Kidney (tissue), 14 donors: Measurements from ENCODE around the gene RTN4RL2. TPM values are rescaled to one million over a fixed set of nuclear protein-coding genes. Genes with fewer than 3 reads are reported as not detected.

Experiments
- DNase-seq, 5 donors: peaks; one replicate each; pipeline ENCODE4 v3.0.0-alpha.2; 2013 to 2020
- FAIRE-seq: peaks from 2 replicates; lab custom pipeline; 2012; peaks lifted over from hg19 to GRCh38; lab: Jason Lieb, UNC
- H3K27ac ChIP-seq, 2 donors: one replicate each; pipeline ENCODE4 v1.7.0; 2013; ENCODE audit warnings: low read depth in 2 of 2, low read length in 2 of 2, inconsistent platforms in 1 of 2
- H3K27me3 ChIP-seq: one replicate; pipeline ENCODE4 v1.7.1; 2013; ENCODE audit warnings: low read length, inconsistent platforms; ENCODE audit not compliant: control insufficient read depth, insufficient read depth
- H3K36me3 ChIP-seq, 3 donors: one replicate each; pipeline versions ENCODE4 v1.7.0 to v1.7.1; 2013; ENCODE audit warnings: low read length in 3 of 3, control low read depth in 1 of 3, inconsistent platforms in 1 of 3; ENCODE audit not compliant: insufficient read depth in 3 of 3, control insufficient read depth in 2 of 3
- H3K4me1 ChIP-seq, 3 donors: one replicate each; pipeline versions ENCODE4 v1.7.0 to v1.7.1; 2013; ENCODE audit warnings: low read length in 3 of 3, inconsistent platforms in 1 of 3, low read depth in 1 of 3; ENCODE audit not compliant: control insufficient read depth in 2 of 3, insufficient read depth in 2 of 3
- H3K4me3 ChIP-seq, 3 donors: one replicate each; pipeline versions ENCODE4 v1.7.0 to v1.8.1; 2013; ENCODE audit warnings: low read length in 3 of 3, control low read depth in 1 of 3, inconsistent platforms in 1 of 3
- H3K9ac ChIP-seq, 3 donors: one replicate each; pipeline versions ENCODE4 v1.7.0 to v1.7.1; 2013; ENCODE audit warnings: low read length in 3 of 3, control low read depth in 1 of 3, inconsistent platforms in 1 of 3
- H3K9me3 ChIP-seq, 3 donors: one replicate each; pipeline versions ENCODE4 v1.7.0 to v1.7.1; 2013; ENCODE audit warnings: low read length in 3 of 3, control low read depth in 1 of 3, inconsistent platforms in 1 of 3; ENCODE audit not compliant: control insufficient read depth in 2 of 3, insufficient read depth in 1 of 3
- CTCF ChIP-seq: IDR thresholded peaks from 3 replicates; pipeline ENCODE4 v1.5.1; 2012; ENCODE audit warnings: mild to moderate bottlenecking, moderate library complexity, borderline replicate concordance; ENCODE audit not compliant: insufficient read depth; ENCODE audit errors: extremely low read depth
- intact Hi-C: fragments of 100-400 bp; cut with DNase I; formaldehyde crosslinking; loops from one replicate; pipeline ENCODE4 v1.11.1; 2022
- polyA plus RNA-seq: library from polyadenylated mRNA; stranded (reverse); fragments of 350-450 nt; fragmentation: Illumina TruSeq; extraction: RNeasy Lipid Tissue Mini Kit (QIAGEN cat#74804); gene quantifications from one replicate; pipeline ENCODE4 v1.2.3, GENCODE V29; 2014; ENCODE audit warnings: low read depth, low replicate concordance; ENCODE audit not compliant: insufficient read depth
- total RNA-seq: library from RNA; stranded (reverse); fragmentation: NEBNext Ultra II Directional; extraction: Animal tissue kit (Norgen Biotek cat#: 25700); gene quantifications from one replicate; pipeline ENCODE4 v1.2.1, GENCODE V29; 2021
- donor health status: control.
- donor health status: control.
- donor health status: control.
- donor health status: control.
- donor health status: control.
- donor health status: DM: yes; HTN: yes; CAD: no.
- donor health status: Normal renal cell carcinoma (clear cell type).

The RTN4RL2 gene
- total and polyA plus RNA-seq, 2 donors from 2014 or later = 2.6 to 5.5 TPM

DNA sequence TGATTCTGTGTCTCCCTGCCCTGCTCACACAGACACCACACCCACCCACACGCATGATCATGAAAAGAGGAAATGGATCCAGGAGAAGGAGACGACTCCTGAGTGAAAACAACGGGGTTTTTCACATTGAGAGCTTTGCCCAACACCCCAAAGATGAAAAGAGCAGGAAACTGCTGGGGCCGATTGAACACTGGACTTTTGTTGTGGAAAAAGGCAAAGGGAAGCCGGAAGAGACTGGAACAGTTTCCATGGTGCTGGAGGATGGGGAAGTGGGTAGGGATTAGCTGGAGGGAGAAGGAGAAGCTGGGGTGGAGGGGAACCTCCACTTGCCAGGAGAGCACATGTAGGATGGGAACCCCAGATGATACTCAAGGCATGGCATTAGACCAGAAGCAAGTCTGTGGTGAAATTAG is 28.2 kb upstream of the RTN4RL2 start:
- Histone ChIP-seq H3K9me3 (no peaks in the 10 kb centered on the region), H3K9ac (no peak overlapping the region), H3K36me3 (no peaks in the 10 kb centered on the region), H3K27me3 (no peaks in the 10 kb centered on the region), H3K27ac (no peak overlapping the region), H3K4me1 (no peaks in the 10 kb centered on the region), H3K4me3 (no peak overlapping the region)
- TF ChIP-seq CTCF = no peak
- intact Hi-C loops = no loop called here
- DNase-seq = no peak
- FAIRE-seq = no peak

GRCh38 chr11:57432714-57433163 is 27.6 kb upstream of the RTN4RL2 start:
- Histone ChIP-seq H3K36me3 (no peaks in the 10 kb centered on the region), H3K27me3 (no peaks in the 10 kb centered on the region), H3K9ac (no peak overlapping the region), H3K4me1 (no peaks in the 10 kb centered on the region), H3K9me3 (no peaks in the 10 kb centered on the region), H3K4me3 (no peak overlapping the region), H3K27ac (no peak overlapping the region)
- intact Hi-C loops = no loop called here
- no peak for FAIRE-seq
- DNase-seq = no peak
- TF ChIP-seq CTCF = no peak

- FAIRE-seq = no peak
- TF ChIP-seq CTCF = no peak
- Histone ChIP-seq H3K36me3 (no peaks in the 10 kb centered on the region), H3K27me3 (no peaks in the 10 kb centered on the region), H3K4me3 (no peak overlapping the region), H3K4me1 (no peaks in the 10 kb centered on the region), H3K9ac (no peak overlapping the region), H3K9me3 (no peaks in the 10 kb centered on the region), H3K27ac (no peak overlapping the region)
- intact Hi-C loops = no loop called here
- no peak for DNase-seq
Measured at GRCh38 chr11:57434640-57435546, 25.4 kb upstream of the RTN4RL2 start.
